ENCODE data around the gene GPX2.

GPX2 gene

DNA sequence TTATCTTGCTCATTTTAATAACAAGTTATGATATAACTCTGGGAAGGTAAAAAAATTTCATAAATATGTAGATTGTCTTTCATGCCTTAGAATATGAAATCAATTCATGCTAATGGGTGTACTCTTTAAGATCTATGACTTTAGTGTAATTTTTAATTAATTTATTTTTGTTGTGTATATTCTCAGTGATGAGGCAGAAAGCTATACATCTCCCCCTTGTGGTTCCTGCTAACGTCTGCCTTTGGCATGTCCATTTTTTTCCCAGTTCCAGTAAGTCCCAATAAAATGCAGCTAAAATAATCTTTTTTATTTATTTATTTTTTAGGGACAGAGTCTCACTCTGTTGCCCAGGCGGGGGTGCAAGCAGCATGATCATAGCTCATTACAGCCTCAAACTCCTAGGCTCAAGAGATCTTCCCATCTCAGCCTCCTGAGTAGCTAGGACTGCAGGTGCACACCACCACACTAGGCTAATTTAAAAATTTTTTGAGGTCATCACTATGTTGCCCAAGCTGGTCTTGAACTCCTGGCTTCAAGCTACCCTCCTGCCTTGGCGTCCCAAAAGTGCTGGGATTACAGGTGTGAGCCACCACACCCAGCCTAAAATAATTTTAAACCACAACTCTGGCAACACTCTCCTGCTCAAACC lies 31.6 kb downstream of the GPX2 start:
- Histone ChIP-seq H3K4me1 (ENCODE audit: insufficient read depth, low read length, poor library complexity, severe bottlenecking) (peaks cover 18% of the 10 kb centered on the region), H3K9ac (ENCODE audit: low read depth, low read length, poor library complexity, severe bottlenecking) (no peak overlapping the region), H3F3A (ENCODE audit: low read depth) (peaks cover 3% of the 10 kb centered on the region; the same call in 1 of the 2 replicates), H3K9me3 (ENCODE audit: insufficient read depth, low read depth, low read length) (no peaks in the 10 kb centered on the region), H4K20me1 (ENCODE audit: insufficient read depth, low read length, poor library complexity, severe bottlenecking) (peaks cover 11% of the 10 kb centered on the region), H2AFZ (ENCODE audit: low read length) (no peak overlapping the region), H3K36me3 (ENCODE audit: insufficient read depth, low read length) (no peaks in the 10 kb centered on the region), H3K4me3 (ENCODE audit: low read length, poor library complexity, severe bottlenecking) (no peak overlapping the region), H3K79me2 (ENCODE audit: insufficient read depth, low read length) (peaks cover 17% of the 10 kb centered on the region), H3K4me2 (ENCODE audit: low read depth, low read length, poor library complexity, severe bottlenecking) (no peak overlapping the region), H3K27me3 (ENCODE audit: insufficient read depth, low read length, poor library complexity, severe bottlenecking) (no peaks in the 10 kb centered on the region), H3K9me2 (replicated peaks; ENCODE audit: low read depth, low read length) (no peaks in the 10 kb centered on the region)
- TF ChIP-seq, protein P1, sequence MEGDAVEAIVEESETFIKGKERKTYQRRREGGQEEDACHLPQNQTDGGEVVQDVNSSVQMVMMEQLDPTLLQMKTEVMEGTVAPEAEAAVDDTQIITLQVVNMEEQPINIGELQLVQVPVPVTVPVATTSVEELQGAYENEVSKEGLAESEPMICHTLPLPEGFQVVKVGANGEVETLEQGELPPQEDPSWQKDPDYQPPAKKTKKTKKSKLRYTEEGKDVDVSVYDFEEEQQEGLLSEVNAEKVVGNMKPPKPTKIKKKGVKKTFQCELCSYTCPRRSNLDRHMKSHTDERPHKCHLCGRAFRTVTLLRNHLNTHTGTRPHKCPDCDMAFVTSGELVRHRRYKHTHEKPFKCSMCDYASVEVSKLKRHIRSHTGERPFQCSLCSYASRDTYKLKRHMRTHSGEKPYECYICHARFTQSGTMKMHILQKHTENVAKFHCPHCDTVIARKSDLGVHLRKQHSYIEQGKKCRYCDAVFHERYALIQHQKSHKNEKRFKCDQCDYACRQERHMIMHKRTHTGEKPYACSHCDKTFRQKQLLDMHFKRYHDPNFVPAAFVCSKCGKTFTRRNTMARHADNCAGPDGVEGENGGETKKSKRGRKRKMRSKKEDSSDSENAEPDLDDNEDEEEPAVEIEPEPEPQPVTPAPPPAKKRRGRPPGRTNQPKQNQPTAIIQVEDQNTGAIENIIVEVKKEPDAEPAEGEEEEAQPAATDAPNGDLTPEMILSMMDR (conservative IDR thresholded peaks at IDR 0.05; ENCODE audit: low read length): peak; percentile 55
- no peak for TF ChIP-seq EZH2phosphoT487 (IDR thresholded peaks at IDR 0.05; ENCODE audit: borderline replicate concordance)

DNA sequence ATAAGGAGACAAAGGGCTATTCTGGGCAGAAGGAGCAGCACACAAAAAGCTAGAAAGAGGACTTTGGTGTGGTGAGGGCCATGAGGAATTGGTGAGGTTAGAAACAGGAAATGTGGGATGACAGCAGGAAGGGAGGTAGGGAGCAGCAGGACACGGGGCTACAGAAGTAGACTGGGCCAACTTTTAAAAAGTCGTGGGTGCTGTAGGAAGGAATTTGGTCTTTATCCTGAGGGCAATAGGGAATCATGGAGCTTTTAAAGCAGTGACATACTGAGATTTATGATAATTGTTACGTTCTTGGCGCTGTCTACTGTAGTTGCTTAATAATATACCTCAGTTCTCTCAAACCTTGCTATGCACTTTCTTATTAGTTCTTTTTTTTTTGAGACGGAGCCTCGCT lies 36.5 kb downstream of the GPX2 start:
- peaks cover 6% of the 10 kb centered on the region for H3K4me1 ChIP-seq (ENCODE audit: insufficient read depth, low read length, poor library complexity, severe bottlenecking)
- no peak for TF ChIP-seq EZH2phosphoT487 (IDR thresholded peaks at IDR 0.05; ENCODE audit: borderline replicate concordance)
- TF ChIP-seq, protein P1 (conservative IDR thresholded peaks at IDR 0.05; ENCODE audit: low read length): no peak
- no peaks in the 10 kb centered on the region for H3K79me2 ChIP-seq (ENCODE audit: insufficient read depth, low read length)
- no peak overlapping the region for H3K9ac ChIP-seq (ENCODE audit: low read depth, low read length, poor library complexity, severe bottlenecking)
- H3K4me3 ChIP-seq (ENCODE audit: low read length, poor library complexity, severe bottlenecking): no peak overlapping the region
- H3K27me3 ChIP-seq (ENCODE audit: insufficient read depth, low read length, poor library complexity, severe bottlenecking): no peaks in the 10 kb centered on the region
- no peaks in the 10 kb centered on the region for H4K20me1 ChIP-seq (ENCODE audit: insufficient read depth, low read length, poor library complexity, severe bottlenecking)
- H3K4me2 ChIP-seq (ENCODE audit: low read depth, low read length, poor library complexity, severe bottlenecking): no peak overlapping the region
- H3K9me2 ChIP-seq (replicated peaks; ENCODE audit: low read depth, low read length): no peaks in the 10 kb centered on the region
- no peaks in the 10 kb centered on the region for H3F3A ChIP-seq (ENCODE audit: low read depth)
- no peaks in the 10 kb centered on the region for H3K36me3 ChIP-seq (ENCODE audit: insufficient read depth, low read length)
- no peaks in the 10 kb centered on the region for H3K9me3 ChIP-seq (ENCODE audit: insufficient read depth, low read depth, low read length)
- H2AFZ ChIP-seq (ENCODE audit: low read length): no peak overlapping the region

DNA sequence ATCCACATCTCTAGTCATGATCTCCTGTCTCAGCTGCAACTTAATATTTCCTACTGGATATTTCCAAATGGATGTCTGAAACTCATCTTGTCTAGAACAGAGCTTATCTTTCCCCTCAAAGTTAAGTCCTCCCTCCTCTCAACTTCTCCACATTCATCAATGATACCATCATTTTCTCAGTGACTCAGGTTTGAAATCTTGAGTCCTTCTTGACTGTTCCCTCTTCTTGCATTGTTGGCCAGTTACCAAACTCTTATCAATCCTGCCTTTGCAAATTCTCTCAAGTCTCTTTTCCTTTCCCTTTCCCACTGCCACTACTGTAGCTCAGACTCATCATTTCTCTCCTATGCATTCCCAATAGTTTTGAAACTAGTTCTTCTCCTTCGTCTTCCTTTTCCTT lies 42.6 kb downstream of the GPX2 start:
- Histone ChIP-seq H3K27me3 (ENCODE audit: insufficient read depth, low read length, poor library complexity, severe bottlenecking) (no peaks in the 10 kb centered on the region), H3K4me3 (ENCODE audit: low read length, poor library complexity, severe bottlenecking) (no peak overlapping the region), H3K4me2 (ENCODE audit: low read depth, low read length, poor library complexity, severe bottlenecking) (no peak overlapping the region), H3K9ac (ENCODE audit: low read depth, low read length, poor library complexity, severe bottlenecking) (no peak overlapping the region), H2AFZ (ENCODE audit: low read length) (no peak overlapping the region), H4K20me1 (ENCODE audit: insufficient read depth, low read length, poor library complexity, severe bottlenecking) (no peaks in the 10 kb centered on the region), H3K9me2 (replicated peaks; ENCODE audit: low read depth, low read length) (no peaks in the 10 kb centered on the region), H3K79me2 (ENCODE audit: insufficient read depth, low read length) (no peaks in the 10 kb centered on the region), H3F3A (ENCODE audit: low read depth) (no peaks in the 10 kb centered on the region), H3K4me1 (ENCODE audit: insufficient read depth, low read length, poor library complexity, severe bottlenecking) (no peaks in the 10 kb centered on the region), H3K36me3 (ENCODE audit: insufficient read depth, low read length) (no peaks in the 10 kb centered on the region), H3K9me3 (ENCODE audit: insufficient read depth, low read depth, low read length) (no peaks in the 10 kb centered on the region)
- TF ChIP-seq EZH2phosphoT487 (IDR thresholded peaks at IDR 0.05; ENCODE audit: borderline replicate concordance): no peak

DNA sequence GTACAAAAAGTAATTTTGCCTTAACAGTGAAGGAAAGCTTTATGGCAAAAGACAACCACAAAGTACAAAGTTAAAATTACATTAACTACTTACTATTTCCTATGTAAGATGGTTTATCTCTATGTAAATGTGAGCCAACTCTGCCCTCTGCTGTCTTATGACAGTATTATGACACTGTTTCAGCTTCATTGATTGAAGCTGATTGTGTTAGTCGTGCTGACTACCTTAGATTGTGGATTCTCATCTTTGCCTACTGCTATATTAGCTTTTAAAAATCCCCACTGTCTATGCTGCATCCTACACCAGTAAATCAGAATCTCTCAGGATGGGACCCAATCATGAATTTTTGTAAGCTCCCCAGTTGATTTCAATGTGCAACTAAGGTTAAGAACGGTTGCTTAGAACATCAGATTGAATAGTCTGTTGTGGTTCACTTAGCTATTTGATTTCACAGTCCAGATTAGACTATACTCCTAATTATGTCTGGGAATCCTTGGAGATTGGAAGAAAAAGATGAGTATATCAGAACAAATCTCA lies 50.6 kb downstream of the GPX2 start:
- no peaks in the 10 kb centered on the region for H3F3A ChIP-seq (ENCODE audit: low read depth)
- no peaks in the 10 kb centered on the region for H4K20me1 ChIP-seq (ENCODE audit: insufficient read depth, low read length, poor library complexity, severe bottlenecking)
- H3K27me3 ChIP-seq (ENCODE audit: insufficient read depth, low read length, poor library complexity, severe bottlenecking): no peaks in the 10 kb centered on the region
- H3K4me1 ChIP-seq (ENCODE audit: insufficient read depth, low read length, poor library complexity, severe bottlenecking): no peaks in the 10 kb centered on the region
- H3K9me2 ChIP-seq (replicated peaks; ENCODE audit: low read depth, low read length): no peaks in the 10 kb centered on the region
- H2AFZ ChIP-seq (ENCODE audit: low read length): no peak overlapping the region
- no peaks in the 10 kb centered on the region for H3K36me3 ChIP-seq (ENCODE audit: insufficient read depth, low read length)
- no peak for TF ChIP-seq EZH2phosphoT487 (IDR thresholded peaks at IDR 0.05; ENCODE audit: borderline replicate concordance)
- TF ChIP-seq, protein P1 (conservative IDR thresholded peaks at IDR 0.05; ENCODE audit: low read length): peak; percentile 78
- no peak overlapping the region for H3K9ac ChIP-seq (ENCODE audit: low read depth, low read length, poor library complexity, severe bottlenecking)
- no peak overlapping the region for H3K4me2 ChIP-seq (ENCODE audit: low read depth, low read length, poor library complexity, severe bottlenecking)
- no peak overlapping the region for H3K4me3 ChIP-seq (ENCODE audit: low read length, poor library complexity, severe bottlenecking)
- H3K9me3 ChIP-seq (ENCODE audit: insufficient read depth, low read depth, low read length): no peaks in the 10 kb centered on the region
- H3K79me2 ChIP-seq (ENCODE audit: insufficient read depth, low read length): no peaks in the 10 kb centered on the region
